Smooth muscle cell (in vitro differentiated cells): ENCODE results near the gene SRSF10. TPM values are rescaled to one million over a fixed set of nuclear protein-coding genes. Genes with fewer than 3 reads are reported as not detected.
"Not testable (repeated sequence)": the region's sequence is repeated elsewhere in the genome, so short reads cannot be mapped to it uniquely, and the experiment has no call there.

Source experiments
- DNase-seq: peaks from one replicate; lab custom pipeline; 2025; ENCODE audit not compliant: unreplicated experiment; lab: John Stamatoyannopoulos, UW
- H2AFZ ChIP-seq: fragments of 200-600 bp; sonication (generic); 2 replicates; pipeline ENCODE4 v1.6.0; 2016; ENCODE audit warnings: antibody characterized with exemption, low read depth, mild to moderate bottlenecking
- H3F3A ChIP-seq: fragments of 200-600 bp; sonication (generic); 2 replicates; pipeline ENCODE4 v1.6.0; 2017; ENCODE audit warnings: antibody characterized with exemption, low read depth
- H3K27ac ChIP-seq: fragments of 200-600 bp; sonication (generic); 2 replicates; pipeline ENCODE4 v1.5.1; 2016; ENCODE audit warnings: low read depth, mild to moderate bottlenecking
- H3K27me3 ChIP-seq: fragments of 200-600 bp; sonication (generic); 2 replicates; pipeline ENCODE4 v1.6.1; 2016; ENCODE audit warnings: low read depth, mild to moderate bottlenecking
- H3K36me3 ChIP-seq: fragments of 200-600 bp; sonication (generic); 2 replicates; pipeline ENCODE4 v1.5.1; 2016; ENCODE audit warnings: low read depth
- H3K4me1 ChIP-seq: fragments of 200-600 bp; sonication (generic); 2 replicates; pipeline ENCODE4 v1.5.1; 2016; ENCODE audit warnings: low read depth
- H3K4me2 ChIP-seq: fragments of 200-600 bp; sonication (generic); 2 replicates; pipeline ENCODE4 v1.6.0; 2016; ENCODE audit warnings: mild to moderate bottlenecking
- H3K4me3 ChIP-seq: fragments of 200-600 bp; sonication (generic); 2 replicates; pipeline ENCODE4 v1.5.1; 2016; ENCODE audit warnings: mild to moderate bottlenecking
- H3K79me2 ChIP-seq: fragments of 200-600 bp; sonication (generic); 2 replicates; pipeline ENCODE4 v1.6.0; 2016; ENCODE audit warnings: low read depth, mild to moderate bottlenecking
- H3K9ac ChIP-seq: fragments of 200-600 bp; sonication (generic); 2 replicates; pipeline ENCODE4 v1.6.0; 2016; ENCODE audit warnings: low read depth
- H3K9me3 ChIP-seq: fragments of 200-600 bp; sonication (generic); replicated peaks from 2 replicates; pipeline ENCODE4 v1.5.1; 2016; ENCODE audit warnings: low read depth
- H4K20me1 ChIP-seq: fragments of 200-600 bp; sonication (generic); 2 replicates; pipeline ENCODE4 v1.6.0; 2016; ENCODE audit warnings: low read depth
- CTCF ChIP-seq: fragments of 200-600 bp; sonication (generic); IDR thresholded peaks from 2 replicates; pipeline ENCODE4 v1.5.1; 2017; ENCODE audit warnings: borderline replicate concordance, mild to moderate bottlenecking, antibody characterized with exemption; ENCODE audit not compliant: insufficient read depth, poor library complexity, severe bottlenecking
- WGBS: methylation state at CpG from one replicate; pipeline ENCODE4 v1.1.7; 2016; ENCODE audit warnings: low lambda C conversion rate; 5-methylcytosine and 5-hydroxymethylcytosine counted together
- polyA plus RNA-seq: library from polyadenylated mRNA; unstranded; fragments of >200 nt; fragmentation: Nextera tagmentation; extraction: Ambion mirVana; gene quantifications from 2 replicates; pipeline ENCODE4 v1.2.1, GENCODE V29; 2016
- total RNA-seq: library from RNA; depleted of rRNA; stranded (reverse); fragments of >200 nt; gene quantifications from 2 replicates; pipeline ENCODE4 v1.2.3, GENCODE V29; 2014

SRSF10 gene
- total and polyA plus RNA-seq, 2 experiments from 2014 or later = 87.1 to 93.7 TPM

- H3K79me2 ChIP-seq = no peaks in the 10 kb centered on the region
- no peak overlapping the region for H2AFZ ChIP-seq
- no peaks in the 10 kb centered on the region for H3K36me3 ChIP-seq
- no peaks in the 10 kb centered on the region for H3K9me3 ChIP-seq
- no peak for TF ChIP-seq CTCF
- no peaks in the 10 kb centered on the region for H3K4me1 ChIP-seq
- H3K9ac ChIP-seq = no peak overlapping the region
- DNase-seq = no peak
- 62% methylated on average over 1 of the region's 1 CpG for WGBS
- H3K27me3 ChIP-seq = no peaks in the 10 kb centered on the region
- H3K27ac ChIP-seq = no peak overlapping the region
- H3K4me2 ChIP-seq = peak overlapping the region; percentile 39
- peaks cover 2% of the 10 kb centered on the region for H3F3A ChIP-seq
- H4K20me1 ChIP-seq = no peaks in the 10 kb centered on the region
- H3K4me3 ChIP-seq = no peak overlapping the region
These were observed 29.3 kb upstream of the SRSF10 start for GRCh38 chr1:24009406-24009805.

GRCh38 chr1:24008574-24009184 is 28.6 kb upstream of the SRSF10 start:
- H4K20me1 ChIP-seq, H3K79me2 ChIP-seq, H3K36me3 ChIP-seq, H3K9ac ChIP-seq, H3K27ac ChIP-seq, DNase-seq, H3K27me3 ChIP-seq, H2AFZ ChIP-seq, H3K9me3 ChIP-seq, H3K4me3 ChIP-seq, H3F3A ChIP-seq, H3K4me1 ChIP-seq: not testable (repeated sequence)
- 39% methylated on average over 3 of the region's 3 CpGs for WGBS
- H3K4me2 ChIP-seq = peak overlapping the region; percentile 39

- no peaks in the 10 kb centered on the region for H4K20me1 ChIP-seq
These were observed 27.0 kb upstream of the SRSF10 start for GRCh38 chr1:24007079-24007478.

GRCh38 chr1:24005163-24005562 is 25.0 kb upstream of the SRSF10 start:
- peaks cover 8% of the 10 kb centered on the region for H3K4me1 ChIP-seq
- no peak for TF ChIP-seq CTCF
- no peaks in the 10 kb centered on the region for H3K27me3 ChIP-seq
- H3K36me3 ChIP-seq = no peaks in the 10 kb centered on the region
- DNase-seq = no peak
- no peaks in the 10 kb centered on the region for H3K79me2 ChIP-seq
- no peak overlapping the region for H3K9ac ChIP-seq
- H2AFZ ChIP-seq = no peak overlapping the region
- no peaks in the 10 kb centered on the region for H3K9me3 ChIP-seq
- H3K27ac ChIP-seq = no peak overlapping the region
- no peaks in the 10 kb centered on the region for H4K20me1 ChIP-seq
- H3K4me2 ChIP-seq = no peak overlapping the region
- no peak overlapping the region for H3K4me3 ChIP-seq
- no peaks in the 10 kb centered on the region for H3F3A ChIP-seq
- WGBS = 100% methylated on average over 3 of the region's 3 CpGs

More at GRCh38 chr1:24007079-24007478, 27.0 kb upstream of the SRSF10 start:
- Histone ChIP-seq H3K4me2 (no peak overlapping the region), H3K9me3 (no peaks in the 10 kb centered on the region), H3K4me3 (no peak overlapping the region), H3K79me2 (no peaks in the 10 kb centered on the region), H3F3A (no peaks in the 10 kb centered on the region), H3K27me3 (no peaks in the 10 kb centered on the region), H3K9ac (no peak overlapping the region), H2AFZ (no peak overlapping the region), H3K36me3 (no peaks in the 10 kb centered on the region), H3K4me1 (peaks cover 8% of the 10 kb centered on the region), H3K27ac (no peak overlapping the region)
- no peak for TF ChIP-seq CTCF
- DNase-seq = no peak
